Right lobe of liver (tissue), 4 donors: ENCODE results near the gene BCKDHB.
A peak's percentile ranks its signal among the peaks of the same experiment; 100 is the strongest.

ENCODE experiments used
- POLR2A ChIP-seq: fragments of 450-650 bp; IDR thresholded peaks from one replicate; pipeline ENCODE4 v1.6.1; 2017; ENCODE audit warnings: antibody characterized with exemption, mild to moderate bottlenecking
- TF ChIP-seq, protein P1 (sequence below), 4 donors: fragments of 200-600 bp in 3 of 4; fragments of 450-650 bp in 1 of 4; IDR thresholded peaks; one replicate each; pipeline versions ENCODE4 v1.5.1 to v1.8.0; 2016 to 2022; ENCODE audit warnings: antibody characterized with exemption in 4 of 4, mild to moderate bottlenecking in 2 of 4
- donor health status: DM: no; HTN: no; CAD: no.
- donor health status: DM: no; HTN: no; CAD: no.
- donor health status: DM: no; HTN: yes; CAD: no.

DNA sequence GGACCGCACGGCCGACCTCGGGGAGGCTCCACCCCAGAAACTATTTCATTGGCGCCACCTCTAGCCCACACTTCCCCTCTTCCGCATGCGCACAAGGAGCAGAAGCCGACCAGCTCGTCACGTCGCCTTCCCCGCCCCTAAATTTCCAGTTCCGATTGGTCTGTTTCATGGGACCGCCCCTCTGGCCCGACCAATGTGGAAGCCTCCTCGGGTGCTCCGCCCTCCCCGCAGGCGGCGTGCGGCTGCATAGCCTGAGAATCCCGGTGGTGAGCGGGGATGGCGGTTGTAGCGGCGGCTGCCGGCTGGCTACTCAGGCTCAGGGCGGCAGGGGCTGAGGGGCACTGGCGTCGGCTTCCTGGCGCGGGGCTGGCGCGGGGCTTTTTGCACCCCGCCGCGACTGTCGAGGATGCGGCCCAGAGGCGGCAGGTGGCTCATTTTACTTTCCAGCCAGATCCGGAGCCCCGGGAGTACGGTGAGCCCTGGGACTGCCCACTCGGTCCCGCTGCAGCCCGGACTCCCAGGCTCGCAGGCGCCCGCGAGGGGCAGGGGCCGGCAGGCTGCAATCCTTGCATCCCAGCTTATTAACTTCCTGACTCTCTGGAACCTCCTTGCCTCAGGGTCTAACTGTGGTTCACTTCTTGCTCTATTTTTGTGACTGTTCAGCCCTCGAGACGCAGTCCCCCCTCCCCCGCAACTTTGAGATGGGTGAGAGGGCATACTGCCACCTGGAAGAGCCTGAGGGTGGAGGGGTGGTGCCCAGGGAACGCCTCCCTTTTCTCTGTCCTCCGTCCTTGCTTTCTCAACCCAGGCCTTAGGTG, at the start of gene BCKDHB:
- TF ChIP-seq, protein P1, sequence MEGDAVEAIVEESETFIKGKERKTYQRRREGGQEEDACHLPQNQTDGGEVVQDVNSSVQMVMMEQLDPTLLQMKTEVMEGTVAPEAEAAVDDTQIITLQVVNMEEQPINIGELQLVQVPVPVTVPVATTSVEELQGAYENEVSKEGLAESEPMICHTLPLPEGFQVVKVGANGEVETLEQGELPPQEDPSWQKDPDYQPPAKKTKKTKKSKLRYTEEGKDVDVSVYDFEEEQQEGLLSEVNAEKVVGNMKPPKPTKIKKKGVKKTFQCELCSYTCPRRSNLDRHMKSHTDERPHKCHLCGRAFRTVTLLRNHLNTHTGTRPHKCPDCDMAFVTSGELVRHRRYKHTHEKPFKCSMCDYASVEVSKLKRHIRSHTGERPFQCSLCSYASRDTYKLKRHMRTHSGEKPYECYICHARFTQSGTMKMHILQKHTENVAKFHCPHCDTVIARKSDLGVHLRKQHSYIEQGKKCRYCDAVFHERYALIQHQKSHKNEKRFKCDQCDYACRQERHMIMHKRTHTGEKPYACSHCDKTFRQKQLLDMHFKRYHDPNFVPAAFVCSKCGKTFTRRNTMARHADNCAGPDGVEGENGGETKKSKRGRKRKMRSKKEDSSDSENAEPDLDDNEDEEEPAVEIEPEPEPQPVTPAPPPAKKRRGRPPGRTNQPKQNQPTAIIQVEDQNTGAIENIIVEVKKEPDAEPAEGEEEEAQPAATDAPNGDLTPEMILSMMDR (IDR thresholded peaks at IDR 0.05) = no peak
- TF ChIP-seq POLR2A = peak; percentile 99
